Kidney (tissue), 14 donors: ENCODE results near the gene MTFMT. TPM values are rescaled to one million over a fixed set of nuclear protein-coding genes. Genes with fewer than 3 reads are reported as not detected.

Experiments used
- DNase-seq, 5 donors: peaks; one replicate each; pipeline ENCODE4 v3.0.0-alpha.2; 2013 to 2020
- FAIRE-seq: peaks from 2 replicates; lab custom pipeline; 2012; peaks lifted over from hg19 to GRCh38; lab: Jason Lieb, UNC
- H3K27ac ChIP-seq, 2 donors: one replicate each; pipeline ENCODE4 v1.7.0; 2013; ENCODE audit warnings: low read depth in 2 of 2, low read length in 2 of 2, inconsistent platforms in 1 of 2
- H3K27me3 ChIP-seq: one replicate; pipeline ENCODE4 v1.7.1; 2013; ENCODE audit warnings: low read length, inconsistent platforms; ENCODE audit not compliant: control insufficient read depth, insufficient read depth
- H3K36me3 ChIP-seq, 3 donors: one replicate each; pipeline versions ENCODE4 v1.7.0 to v1.7.1; 2013; ENCODE audit warnings: low read length in 3 of 3, control low read depth in 1 of 3, inconsistent platforms in 1 of 3; ENCODE audit not compliant: insufficient read depth in 3 of 3, control insufficient read depth in 2 of 3
- H3K4me1 ChIP-seq, 3 donors: one replicate each; pipeline versions ENCODE4 v1.7.0 to v1.7.1; 2013; ENCODE audit warnings: low read length in 3 of 3, inconsistent platforms in 1 of 3, low read depth in 1 of 3; ENCODE audit not compliant: control insufficient read depth in 2 of 3, insufficient read depth in 2 of 3
- H3K4me3 ChIP-seq, 3 donors: one replicate each; pipeline versions ENCODE4 v1.7.0 to v1.8.1; 2013; ENCODE audit warnings: low read length in 3 of 3, control low read depth in 1 of 3, inconsistent platforms in 1 of 3
- H3K9ac ChIP-seq, 3 donors: one replicate each; pipeline versions ENCODE4 v1.7.0 to v1.7.1; 2013; ENCODE audit warnings: low read length in 3 of 3, control low read depth in 1 of 3, inconsistent platforms in 1 of 3
- H3K9me3 ChIP-seq, 3 donors: one replicate each; pipeline versions ENCODE4 v1.7.0 to v1.7.1; 2013; ENCODE audit warnings: low read length in 3 of 3, control low read depth in 1 of 3, inconsistent platforms in 1 of 3; ENCODE audit not compliant: control insufficient read depth in 2 of 3, insufficient read depth in 1 of 3
- CTCF ChIP-seq: IDR thresholded peaks from 3 replicates; pipeline ENCODE4 v1.5.1; 2012; ENCODE audit warnings: mild to moderate bottlenecking, moderate library complexity, borderline replicate concordance; ENCODE audit not compliant: insufficient read depth; ENCODE audit errors: extremely low read depth
- intact Hi-C: fragments of 100-400 bp; cut with DNase I; formaldehyde crosslinking; loops from one replicate; pipeline ENCODE4 v1.11.1; 2022
- polyA plus RNA-seq: library from polyadenylated mRNA; stranded (reverse); fragments of 350-450 nt; fragmentation: Illumina TruSeq; extraction: RNeasy Lipid Tissue Mini Kit (QIAGEN cat#74804); gene quantifications from one replicate; pipeline ENCODE4 v1.2.3, GENCODE V29; 2014; ENCODE audit warnings: low read depth, low replicate concordance; ENCODE audit not compliant: insufficient read depth
- total RNA-seq: library from RNA; stranded (reverse); fragmentation: NEBNext Ultra II Directional; extraction: Animal tissue kit (Norgen Biotek cat#: 25700); gene quantifications from one replicate; pipeline ENCODE4 v1.2.1, GENCODE V29; 2021
- donor health status: control.
- donor health status: control.
- donor health status: control.
- donor health status: control.
- donor health status: control.
- donor health status: DM: yes; HTN: yes; CAD: no.
- donor health status: Normal renal cell carcinoma (clear cell type).

The MTFMT gene
- total and polyA plus RNA-seq, 2 donors from 2014 or later = 11.7 to 12.5 TPM

DNA sequence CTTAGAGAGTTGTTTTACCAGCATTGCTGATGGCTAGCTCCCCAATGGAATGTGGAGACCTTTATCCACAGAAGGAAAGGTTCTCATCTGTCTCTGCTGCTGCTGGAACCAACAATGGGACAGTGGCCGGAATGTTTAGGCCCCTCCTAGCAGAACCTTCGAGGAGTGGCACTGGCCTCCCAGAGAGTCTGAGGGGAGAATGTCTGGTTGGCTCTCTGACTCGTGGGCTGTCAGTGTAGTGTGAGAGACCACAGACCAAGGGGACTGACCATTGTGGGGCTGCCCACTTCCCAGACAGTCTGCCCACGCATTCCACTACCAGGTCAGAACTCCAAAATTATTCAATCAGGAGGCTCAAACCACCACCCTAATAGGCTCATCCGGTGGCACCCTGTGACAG is 33.3 kb upstream of the MTFMT start:
- FAIRE-seq (no peak), DNase-seq (no peak)
- Histone ChIP-seq H3K4me1 (peaks cover 0 to 5% (median 0%) of the 10 kb centered on the region in 3 donors), H3K36me3 (no peaks in the 10 kb centered on the region), H3K9me3 (no peaks in the 10 kb centered on the region), H3K27me3 (no peaks in the 10 kb centered on the region), H3K9ac (no peak overlapping the region), H3K4me3 (no peak overlapping the region), H3K27ac (no peak overlapping the region)
- no peak for TF ChIP-seq CTCF
- intact Hi-C loops = no loop called here

- peaks cover 0 to 6% (median 0%) of the 10 kb centered on the region in 3 donors for H3K4me1 ChIP-seq
- H3K4me3 ChIP-seq = no peak overlapping the region
Measured at GRCh38 chr15:65062061-65062460, 32.6 kb upstream of the MTFMT start.

DNA sequence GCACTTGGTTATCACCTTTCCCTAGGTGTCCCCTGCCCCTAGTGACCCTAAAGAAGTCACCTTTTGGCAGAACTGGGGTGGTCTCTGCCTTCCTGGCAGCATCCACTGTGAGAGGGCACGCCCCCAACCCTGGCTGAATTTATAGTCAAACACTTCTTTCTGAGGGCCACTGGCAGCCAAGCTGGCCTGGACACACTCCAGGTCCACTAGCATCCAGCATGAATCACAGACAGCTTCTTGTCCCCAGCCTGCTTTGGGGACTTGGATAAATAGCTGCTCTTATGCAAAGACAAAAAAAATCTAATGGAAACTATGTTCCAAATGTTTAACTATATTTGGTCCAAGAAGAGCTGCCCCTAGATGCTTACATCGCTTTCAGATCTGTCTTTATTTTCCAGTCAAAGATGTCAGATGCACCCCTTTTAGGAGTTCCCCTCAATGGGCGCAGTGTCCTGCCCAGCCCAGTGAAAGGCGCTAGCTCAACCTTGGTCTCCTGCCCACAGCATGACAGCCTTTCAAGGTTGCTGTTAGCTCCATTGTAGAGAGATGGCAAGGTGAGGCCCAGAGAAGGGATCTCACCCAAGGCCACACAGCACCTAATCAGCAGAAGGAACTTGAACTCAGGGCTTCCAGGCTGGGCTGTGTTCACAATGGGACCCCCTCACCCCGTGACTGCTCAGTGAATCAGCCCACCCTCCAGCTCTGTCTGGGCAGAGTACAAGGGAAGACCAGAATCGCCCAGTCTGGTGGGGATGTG is 31.4 kb upstream of the MTFMT start:
- no peak for FAIRE-seq
- no peak overlapping the region for H3K9ac ChIP-seq
- H3K4me1 ChIP-seq = peaks cover 0 to 9% (median 0%) of the 10 kb centered on the region in 3 donors

More at GRCh38 chr15:65062061-65062460, 32.6 kb upstream of the MTFMT start:
- Histone ChIP-seq H3K9ac (no peak overlapping the region), H3K9me3 (no peaks in the 10 kb centered on the region), H3K27ac (no peak overlapping the region), H3K36me3 (no peaks in the 10 kb centered on the region), H3K27me3 (no peaks in the 10 kb centered on the region)
- TF ChIP-seq CTCF = no peak
- no peak for DNase-seq
- FAIRE-seq = no peak
- intact Hi-C loops = no loop called here

More for the DNA sequence above, 31.4 kb upstream of the MTFMT start:
- intact Hi-C loops = no loop called here
- no peaks in the 10 kb centered on the region for H3K27me3 ChIP-seq
- no peak for TF ChIP-seq CTCF
- H3K4me3 ChIP-seq = no peak overlapping the region
- no peaks in the 10 kb centered on the region for H3K9me3 ChIP-seq
- no peak for DNase-seq
- H3K36me3 ChIP-seq = no peaks in the 10 kb centered on the region
- no peak overlapping the region for H3K27ac ChIP-seq
